Neural cell (in vitro differentiated cells): ENCODE results near the gene PLA2G12B.

ENCODE experiments used
- CTCF ChIP-seq: fragments of 450-650 bp; IDR thresholded peaks from 2 replicates; pipeline ENCODE4 v1.5.1; 2014; ENCODE audit warnings: antibody characterized with exemption, mild to moderate bottlenecking, moderate library complexity; ENCODE audit not compliant: poor library complexity, severe bottlenecking
- EP300 ChIP-seq: fragments of 450-650 bp; conservative IDR thresholded peaks from 2 replicates; pipeline ENCODE4 v1.6.1; 2014; ENCODE audit warnings: antibody characterized with exemption, mild to moderate bottlenecking, moderate library complexity; ENCODE audit not compliant: poor library complexity, severe bottlenecking
- EZH2 ChIP-seq: fragments of 200-600, 300-800 bp; shearing (Covaris generic), sonication (generic); IDR thresholded peaks from 2 replicates; pipeline ENCODE4 v1.6.1; 2014; ENCODE audit warnings: antibody characterized with exemption, low read length, borderline replicate concordance, mild to moderate bottlenecking; ENCODE audit not compliant: insufficient read depth, poor library complexity, severe bottlenecking
- MXI1 ChIP-seq: fragments of 450-650 bp; conservative IDR thresholded peaks from 2 replicates; pipeline ENCODE4 v1.6.1; 2014; ENCODE audit warnings: antibody characterized with exemption, mild to moderate bottlenecking; ENCODE audit not compliant: poor library complexity, severe bottlenecking
- POLR2AphosphoS5 ChIP-seq: IDR thresholded peaks from 2 replicates; pipeline ENCODE4 v1.6.1; 2012
- RAD21 ChIP-seq: fragments of 450-650 bp; conservative IDR thresholded peaks from 2 replicates; pipeline ENCODE4 v1.6.1; 2014; ENCODE audit warnings: antibody characterized with exemption, mild to moderate bottlenecking, moderate library complexity
- TF ChIP-seq, protein P1 (sequence below): IDR thresholded peaks from 2 replicates; pipeline ENCODE4 v1.6.1; 2012; ENCODE audit warnings: borderline replicate concordance

DNA sequence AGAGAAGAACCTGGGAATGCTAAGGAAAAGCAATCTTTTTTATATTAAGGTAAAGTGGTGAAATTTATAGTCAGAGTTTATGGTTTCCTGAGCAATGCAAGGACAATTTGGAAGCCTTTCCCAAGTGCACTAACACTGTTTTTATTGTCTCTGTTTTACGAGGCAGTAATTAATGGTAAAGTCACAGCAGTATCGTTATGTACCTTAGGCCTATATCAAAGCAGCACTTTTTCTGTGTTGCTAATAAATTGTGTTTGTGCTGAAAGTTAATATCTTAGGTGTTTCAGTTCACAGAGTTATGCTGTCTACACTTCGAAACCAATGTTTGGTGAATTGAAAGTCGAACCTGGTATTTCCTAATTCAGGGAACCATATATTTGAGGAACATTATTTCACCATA, 41.9 kb downstream of the PLA2G12B start:
- TF ChIP-seq MXI1 (no peak), CTCF (no peak), POLR2AphosphoS5 (no peak), RAD21 (no peak), EZH2 (no peak), EP300 (no peak)
- TF ChIP-seq, protein P1, sequence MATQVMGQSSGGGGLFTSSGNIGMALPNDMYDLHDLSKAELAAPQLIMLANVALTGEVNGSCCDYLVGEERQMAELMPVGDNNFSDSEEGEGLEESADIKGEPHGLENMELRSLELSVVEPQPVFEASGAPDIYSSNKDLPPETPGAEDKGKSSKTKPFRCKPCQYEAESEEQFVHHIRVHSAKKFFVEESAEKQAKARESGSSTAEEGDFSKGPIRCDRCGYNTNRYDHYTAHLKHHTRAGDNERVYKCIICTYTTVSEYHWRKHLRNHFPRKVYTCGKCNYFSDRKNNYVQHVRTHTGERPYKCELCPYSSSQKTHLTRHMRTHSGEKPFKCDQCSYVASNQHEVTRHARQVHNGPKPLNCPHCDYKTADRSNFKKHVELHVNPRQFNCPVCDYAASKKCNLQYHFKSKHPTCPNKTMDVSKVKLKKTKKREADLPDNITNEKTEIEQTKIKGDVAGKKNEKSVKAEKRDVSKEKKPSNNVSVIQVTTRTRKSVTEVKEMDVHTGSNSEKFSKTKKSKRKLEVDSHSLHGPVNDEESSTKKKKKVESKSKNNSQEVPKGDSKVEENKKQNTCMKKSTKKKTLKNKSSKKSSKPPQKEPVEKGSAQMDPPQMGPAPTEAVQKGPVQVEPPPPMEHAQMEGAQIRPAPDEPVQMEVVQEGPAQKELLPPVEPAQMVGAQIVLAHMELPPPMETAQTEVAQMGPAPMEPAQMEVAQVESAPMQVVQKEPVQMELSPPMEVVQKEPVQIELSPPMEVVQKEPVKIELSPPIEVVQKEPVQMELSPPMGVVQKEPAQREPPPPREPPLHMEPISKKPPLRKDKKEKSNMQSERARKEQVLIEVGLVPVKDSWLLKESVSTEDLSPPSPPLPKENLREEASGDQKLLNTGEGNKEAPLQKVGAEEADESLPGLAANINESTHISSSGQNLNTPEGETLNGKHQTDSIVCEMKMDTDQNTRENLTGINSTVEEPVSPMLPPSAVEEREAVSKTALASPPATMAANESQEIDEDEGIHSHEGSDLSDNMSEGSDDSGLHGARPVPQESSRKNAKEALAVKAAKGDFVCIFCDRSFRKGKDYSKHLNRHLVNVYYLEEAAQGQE: no peak
